Measurements from ENCODE around the gene TCERG1L.

The TCERG1L gene

DNA sequence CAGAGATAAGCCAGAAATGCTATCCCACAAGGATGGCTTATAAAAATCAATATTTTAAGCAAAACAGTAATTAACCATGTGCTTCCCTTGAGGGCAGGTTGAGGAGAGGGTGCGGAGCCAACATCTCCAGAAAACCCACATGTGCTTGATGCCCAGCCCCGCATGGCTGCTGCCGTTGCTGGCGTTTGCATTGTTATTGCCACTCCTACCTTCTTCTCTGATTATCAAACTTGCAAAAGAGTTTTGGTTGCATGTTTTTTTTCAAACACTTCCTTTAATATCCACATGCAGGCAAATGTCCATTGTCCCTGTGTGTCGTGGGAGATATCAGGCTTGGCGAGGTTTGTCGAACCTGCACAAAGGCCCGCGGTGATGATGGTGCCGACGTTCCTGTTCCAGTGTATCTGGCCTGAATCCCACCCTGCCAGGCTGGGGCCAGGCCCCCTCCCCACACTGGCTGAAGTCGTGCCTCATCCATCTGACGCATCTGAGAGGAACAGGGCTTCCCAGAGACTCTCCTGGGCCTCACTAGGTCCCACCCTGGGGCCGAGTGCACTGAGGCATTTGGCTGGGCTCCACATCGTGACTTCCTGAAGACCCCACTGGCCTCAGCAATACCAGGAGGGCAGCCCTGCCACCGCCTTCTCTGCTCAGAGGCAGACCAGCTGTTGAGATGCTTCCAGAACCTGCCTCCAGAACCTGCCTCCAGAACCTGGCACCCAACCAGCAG, 40.9 kb downstream of the TCERG1L start:
- no peaks in the 10 kb centered on the region for H3K36me3 ChIP-seq (ENCODE audit: control insufficient read depth, insufficient read depth, low read length)
- no peak overlapping the region for H3K9ac ChIP-seq (ENCODE audit: low read depth, low read length)
- no peak overlapping the region for H3K4me3 ChIP-seq (ENCODE audit: low read depth, low read length)
- no peaks in the 10 kb centered on the region for H3K4me1 ChIP-seq (ENCODE audit: control insufficient read depth, insufficient read depth, low read length)
- no peak overlapping the region for H3K27ac ChIP-seq (ENCODE audit: low read depth, low read length)
- H3K27me3 ChIP-seq (ENCODE audit: control insufficient read depth, insufficient read depth, low read length): no peaks in the 10 kb centered on the region
- H3K9me3 ChIP-seq (ENCODE audit: control insufficient read depth, insufficient read depth, low read length): no peaks in the 10 kb centered on the region

DNA sequence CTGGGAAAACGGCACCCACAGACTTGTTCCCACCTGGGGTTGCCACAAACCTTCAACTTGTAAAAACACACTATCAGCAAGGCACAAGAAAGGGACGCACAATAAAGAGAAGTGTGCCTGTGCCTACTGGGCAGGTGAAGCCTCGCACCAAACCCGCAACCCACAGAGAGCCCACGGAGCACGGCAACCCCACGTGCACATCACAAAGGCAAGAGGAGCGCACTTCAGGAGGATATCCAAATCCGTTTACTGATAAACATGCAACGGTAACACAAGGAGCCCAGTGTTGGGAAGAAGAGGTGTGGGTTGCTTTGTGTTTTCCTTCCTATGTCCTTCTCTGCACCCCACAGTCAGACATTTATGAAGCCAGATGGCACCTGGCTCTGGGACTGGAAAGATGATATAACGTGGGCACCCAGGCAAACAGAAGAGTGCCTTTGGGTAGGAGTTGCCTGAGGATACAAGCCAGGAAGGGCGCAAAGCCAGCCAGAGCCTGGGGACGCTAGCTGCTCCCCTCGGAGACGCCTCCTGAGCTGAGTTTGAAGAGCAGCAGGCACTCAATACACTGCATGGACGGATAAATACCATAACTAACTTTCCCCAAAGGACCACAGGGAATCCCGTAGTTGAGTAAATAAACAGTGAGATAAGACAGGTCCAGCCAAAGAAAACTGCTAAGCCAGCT, 41.6 kb downstream of the TCERG1L start:
- Histone ChIP-seq H3K4me3 (ENCODE audit: low read depth, low read length) (no peak overlapping the region), H3K9me3 (ENCODE audit: control insufficient read depth, insufficient read depth, low read length) (no peaks in the 10 kb centered on the region), H3K27ac (ENCODE audit: low read depth, low read length) (no peak overlapping the region), H3K9ac (ENCODE audit: low read depth, low read length) (no peak overlapping the region), H3K4me1 (ENCODE audit: control insufficient read depth, insufficient read depth, low read length) (no peaks in the 10 kb centered on the region), H3K36me3 (ENCODE audit: control insufficient read depth, insufficient read depth, low read length) (no peaks in the 10 kb centered on the region), H3K27me3 (ENCODE audit: control insufficient read depth, insufficient read depth, low read length) (no peaks in the 10 kb centered on the region)

DNA sequence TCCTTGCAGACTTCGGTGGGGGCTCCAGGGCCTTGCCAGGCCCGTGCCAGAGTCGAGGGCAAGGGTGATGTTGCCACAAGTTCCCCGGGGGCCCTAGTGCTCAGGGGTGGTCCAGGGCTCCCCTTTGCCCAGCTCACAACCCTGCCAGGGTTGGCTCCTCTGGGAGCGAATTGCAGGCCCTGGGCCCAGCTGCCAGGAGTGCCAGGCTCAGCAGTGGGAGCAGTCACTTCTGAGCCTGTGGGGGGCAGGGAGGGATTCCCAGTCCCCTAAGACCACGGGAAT, 43.8 kb downstream of the TCERG1L start:
- no peaks in the 10 kb centered on the region for H3K36me3 ChIP-seq (ENCODE audit: control insufficient read depth, insufficient read depth, low read length)
- H3K27ac ChIP-seq (ENCODE audit: low read depth, low read length): no peak overlapping the region
- H3K27me3 ChIP-seq (ENCODE audit: control insufficient read depth, insufficient read depth, low read length): no peaks in the 10 kb centered on the region
- no peaks in the 10 kb centered on the region for H3K9me3 ChIP-seq (ENCODE audit: control insufficient read depth, insufficient read depth, low read length)
- no peaks in the 10 kb centered on the region for H3K4me1 ChIP-seq (ENCODE audit: control insufficient read depth, insufficient read depth, low read length)
- no peak overlapping the region for H3K4me3 ChIP-seq (ENCODE audit: low read depth, low read length)
- no peak overlapping the region for H3K9ac ChIP-seq (ENCODE audit: low read depth, low read length)

DNA sequence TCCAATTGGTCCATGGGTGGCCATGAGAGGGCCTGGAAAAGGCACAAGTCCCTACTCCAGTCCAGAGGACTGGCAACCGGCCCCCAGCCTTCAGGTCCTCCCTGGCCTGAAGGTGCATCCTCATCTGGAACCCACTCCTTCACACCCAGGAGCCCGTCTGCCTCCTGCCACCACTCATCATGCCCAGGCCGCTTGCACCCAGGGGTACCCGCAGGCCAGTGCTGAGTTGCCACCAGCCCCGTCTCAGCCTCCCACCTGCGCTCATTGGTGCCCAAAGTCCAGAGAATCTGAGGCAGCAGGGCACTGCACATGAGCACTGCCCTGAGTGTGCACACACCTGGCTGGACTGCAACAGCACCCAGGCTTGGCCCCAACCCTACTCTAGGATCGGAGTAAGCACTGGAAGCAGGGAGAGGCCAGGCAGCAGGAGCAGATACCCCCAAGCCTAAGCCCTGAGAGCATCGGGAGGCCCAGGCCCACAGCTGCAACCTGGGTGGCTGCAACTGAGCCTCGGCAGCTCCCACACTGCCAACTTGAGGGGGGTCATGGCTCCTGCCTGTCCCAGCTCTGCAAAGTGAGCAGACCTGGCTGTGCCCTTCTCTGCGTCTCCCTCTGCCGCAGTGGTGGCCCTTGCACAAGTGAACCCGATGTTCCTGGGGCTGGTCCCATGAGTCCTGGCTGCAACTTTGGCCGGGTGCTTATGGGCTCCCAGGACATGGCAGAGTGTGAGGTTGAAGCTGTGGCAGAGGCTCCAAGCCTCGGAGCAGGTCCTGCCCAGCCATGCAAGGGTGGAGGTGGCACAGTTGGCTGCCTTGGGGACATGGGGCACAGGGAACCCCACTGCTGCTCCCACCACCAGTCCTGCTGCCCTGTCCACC, 44.3 kb downstream of the TCERG1L start:
- Histone ChIP-seq H3K9me3 (ENCODE audit: control insufficient read depth, insufficient read depth, low read length) (no peaks in the 10 kb centered on the region), H3K27me3 (ENCODE audit: control insufficient read depth, insufficient read depth, low read length) (no peaks in the 10 kb centered on the region), H3K9ac (ENCODE audit: low read depth, low read length) (no peak overlapping the region), H3K4me1 (ENCODE audit: control insufficient read depth, insufficient read depth, low read length) (no peaks in the 10 kb centered on the region), H3K27ac (ENCODE audit: low read depth, low read length) (no peak overlapping the region), H3K36me3 (ENCODE audit: control insufficient read depth, insufficient read depth, low read length) (no peaks in the 10 kb centered on the region), H3K4me3 (ENCODE audit: low read depth, low read length) (no peak overlapping the region)

DNA sequence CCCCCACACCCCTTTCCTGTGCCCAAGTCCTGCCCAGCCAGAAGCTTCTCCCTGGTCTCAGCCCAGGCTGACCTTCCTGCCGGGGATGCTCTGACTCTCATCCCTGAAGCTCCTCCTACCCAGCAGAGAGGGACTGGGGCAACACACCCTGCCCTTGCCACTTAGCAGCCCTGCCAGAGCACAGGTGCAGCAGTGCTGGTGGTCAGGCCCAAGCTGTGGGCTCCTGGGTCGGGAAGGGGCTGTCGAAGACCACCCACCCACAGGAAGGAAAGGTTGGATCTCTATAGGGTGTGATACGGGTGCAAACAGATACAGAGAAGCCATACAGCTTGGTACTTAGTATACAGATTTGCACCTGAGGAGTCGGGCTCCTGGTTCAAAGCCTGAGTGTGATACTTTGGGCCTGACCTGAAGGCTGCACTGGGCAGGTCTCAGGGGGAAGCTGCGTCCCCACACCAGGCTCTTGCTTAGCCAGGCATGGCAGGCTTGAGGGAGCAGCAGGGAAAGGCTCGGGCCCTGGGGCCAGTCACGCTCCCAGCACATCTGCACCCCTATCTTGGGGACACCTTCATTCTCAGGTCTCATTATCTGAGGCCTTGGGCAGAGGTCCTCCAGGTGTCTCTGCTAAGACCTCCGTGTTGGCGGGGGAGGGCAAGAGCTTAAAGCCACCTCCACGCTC, 47.3 kb downstream of the TCERG1L start:
- Histone ChIP-seq H3K27me3 (ENCODE audit: control insufficient read depth, insufficient read depth, low read length) (no peaks in the 10 kb centered on the region), H3K9me3 (ENCODE audit: control insufficient read depth, insufficient read depth, low read length) (no peaks in the 10 kb centered on the region), H3K9ac (ENCODE audit: low read depth, low read length) (no peak overlapping the region), H3K4me1 (ENCODE audit: control insufficient read depth, insufficient read depth, low read length) (no peaks in the 10 kb centered on the region), H3K4me3 (ENCODE audit: low read depth, low read length) (no peak overlapping the region), H3K36me3 (ENCODE audit: control insufficient read depth, insufficient read depth, low read length) (no peaks in the 10 kb centered on the region), H3K27ac (ENCODE audit: low read depth, low read length) (no peak overlapping the region)

DNA sequence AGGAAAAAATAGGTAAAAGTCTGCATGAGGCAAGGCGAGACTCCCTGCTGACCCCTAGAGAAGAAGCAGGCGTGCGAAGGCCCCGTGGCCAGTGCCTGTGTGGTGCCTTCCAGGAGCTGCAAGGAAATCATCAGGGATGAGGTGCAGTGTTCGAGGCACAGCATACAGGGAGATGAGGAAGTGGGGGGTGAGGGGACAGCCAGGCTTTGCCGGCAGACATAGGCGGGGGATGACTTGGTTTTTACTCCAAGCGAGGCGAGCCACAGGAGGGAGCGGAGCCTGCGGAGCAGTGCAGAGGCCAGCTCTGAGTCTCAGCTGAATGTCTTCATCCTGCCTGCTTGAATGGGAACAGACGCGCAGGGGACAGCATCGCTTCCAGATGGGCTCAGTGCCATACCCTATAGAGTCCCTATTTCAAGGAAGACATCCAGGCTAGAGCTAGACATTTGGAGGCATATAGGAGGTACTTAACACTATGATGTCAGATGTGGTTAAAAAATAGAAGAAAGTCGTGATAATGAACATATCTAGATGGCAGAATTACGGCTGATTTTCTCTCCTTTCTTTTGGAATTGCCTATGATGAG, 49.5 kb downstream of the TCERG1L start:
- H3K27ac ChIP-seq (ENCODE audit: low read depth, low read length): no peak overlapping the region
- no peaks in the 10 kb centered on the region for H3K27me3 ChIP-seq (ENCODE audit: control insufficient read depth, insufficient read depth, low read length)
- H3K9me3 ChIP-seq (ENCODE audit: control insufficient read depth, insufficient read depth, low read length): no peaks in the 10 kb centered on the region

DNA sequence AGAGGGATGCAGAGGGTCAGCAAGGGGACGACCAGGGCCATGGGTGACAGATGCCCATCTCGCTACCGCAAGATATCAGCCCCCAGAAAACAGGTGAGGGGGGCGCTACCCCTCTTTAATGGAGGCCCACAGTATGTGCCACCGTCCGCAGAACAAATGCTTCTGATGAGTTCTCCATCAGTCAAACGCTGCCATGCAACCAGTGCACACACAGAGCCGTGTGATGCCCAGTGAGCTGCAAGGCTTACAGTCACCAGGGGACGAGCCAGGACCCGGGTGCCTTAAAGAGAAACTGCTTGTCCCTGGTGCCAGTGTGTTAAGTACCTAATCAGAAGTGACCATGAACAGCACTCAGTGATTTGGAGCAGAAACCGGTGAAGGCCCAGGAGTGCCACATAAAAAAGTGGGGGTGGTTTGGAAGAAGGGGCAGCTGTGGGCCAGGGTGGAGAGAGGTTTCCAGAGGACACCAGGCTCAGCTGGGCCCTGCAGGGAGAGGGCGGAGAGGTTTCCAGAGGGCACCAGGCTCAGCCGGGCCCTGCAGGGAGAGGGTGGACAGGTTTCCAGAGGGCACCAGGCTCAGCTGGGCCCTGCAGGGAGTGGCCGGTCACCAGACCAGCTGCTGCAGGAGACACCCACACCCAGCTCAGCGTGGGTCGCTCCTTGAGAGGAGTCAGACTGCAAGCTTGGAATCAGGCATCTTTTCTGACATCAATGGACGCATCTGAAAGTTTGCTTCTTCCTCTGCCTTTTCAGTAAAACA, 50.9 kb downstream of the TCERG1L start:
- H3K9ac ChIP-seq (ENCODE audit: low read depth, low read length): no peak overlapping the region
- no peaks in the 10 kb centered on the region for H3K27me3 ChIP-seq (ENCODE audit: control insufficient read depth, insufficient read depth, low read length)
- H3K27ac ChIP-seq (ENCODE audit: low read depth, low read length): no peak overlapping the region
- H3K9me3 ChIP-seq (ENCODE audit: control insufficient read depth, insufficient read depth, low read length): no peaks in the 10 kb centered on the region
- H3K4me1 ChIP-seq (ENCODE audit: control insufficient read depth, insufficient read depth, low read length): no peaks in the 10 kb centered on the region
- H3K36me3 ChIP-seq (ENCODE audit: control insufficient read depth, insufficient read depth, low read length): no peaks in the 10 kb centered on the region
- H3K4me3 ChIP-seq (ENCODE audit: low read depth, low read length): no peak overlapping the region

More for the DNA sequence above, 49.5 kb downstream of the TCERG1L start:
- Histone ChIP-seq H3K9ac (ENCODE audit: low read depth, low read length) (no peak overlapping the region), H3K4me3 (ENCODE audit: low read depth, low read length) (no peak overlapping the region), H3K36me3 (ENCODE audit: control insufficient read depth, insufficient read depth, low read length) (no peaks in the 10 kb centered on the region), H3K4me1 (ENCODE audit: control insufficient read depth, insufficient read depth, low read length) (no peaks in the 10 kb centered on the region)

DNA sequence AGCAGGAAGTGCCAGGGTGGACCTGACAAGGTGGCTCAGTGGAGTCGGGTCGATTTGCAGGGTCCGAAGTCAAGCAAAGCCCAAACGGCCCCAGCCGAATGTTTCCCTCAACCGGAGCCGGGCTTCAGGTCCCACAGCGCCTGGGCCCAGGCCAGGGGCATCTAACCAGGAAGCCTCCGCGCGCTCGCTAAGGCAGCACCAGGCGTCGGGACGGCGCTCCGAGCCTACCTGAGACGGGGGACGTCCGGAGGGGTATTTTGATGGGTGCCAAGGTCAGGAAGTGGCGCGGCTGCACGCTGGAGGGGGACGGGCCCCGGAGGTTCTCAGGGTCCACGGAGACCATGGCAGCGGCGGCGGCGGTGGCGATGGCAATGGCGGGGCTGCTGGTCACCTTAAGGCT, 51.5 kb downstream of the TCERG1L start:
- Histone ChIP-seq H3K4me3 (ENCODE audit: low read depth, low read length) (no peak overlapping the region), H3K36me3 (ENCODE audit: control insufficient read depth, insufficient read depth, low read length) (no peaks in the 10 kb centered on the region), H3K9ac (ENCODE audit: low read depth, low read length) (no peak overlapping the region), H3K27ac (ENCODE audit: low read depth, low read length) (no peak overlapping the region), H3K9me3 (ENCODE audit: control insufficient read depth, insufficient read depth, low read length) (no peaks in the 10 kb centered on the region), H3K27me3 (ENCODE audit: control insufficient read depth, insufficient read depth, low read length) (no peaks in the 10 kb centered on the region), H3K4me1 (ENCODE audit: control insufficient read depth, insufficient read depth, low read length) (no peaks in the 10 kb centered on the region)

DNA sequence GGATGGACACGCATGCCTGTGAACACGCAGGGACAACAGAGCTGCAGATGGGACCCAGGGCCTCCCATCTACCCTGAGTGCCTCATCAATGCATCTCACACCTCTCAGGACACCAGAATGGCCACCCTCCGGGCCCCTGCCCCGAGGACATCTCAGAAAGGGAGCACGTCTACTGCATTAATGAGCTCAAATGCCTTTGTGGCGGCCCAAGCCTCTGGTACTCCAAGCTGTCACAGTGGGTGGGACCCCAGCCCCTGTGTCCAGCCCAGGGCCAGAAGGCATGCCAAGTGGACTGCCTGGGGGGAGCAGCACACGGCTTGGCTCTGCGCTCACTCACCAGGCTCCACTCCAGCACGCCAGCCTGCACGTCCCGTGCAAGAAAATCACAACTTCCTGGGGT, 52.0 kb downstream of the TCERG1L start:
- Histone ChIP-seq H3K4me1 (ENCODE audit: control insufficient read depth, insufficient read depth, low read length) (no peaks in the 10 kb centered on the region), H3K36me3 (ENCODE audit: control insufficient read depth, insufficient read depth, low read length) (no peaks in the 10 kb centered on the region), H3K4me3 (ENCODE audit: low read depth, low read length) (no peak overlapping the region), H3K27me3 (ENCODE audit: control insufficient read depth, insufficient read depth, low read length) (no peaks in the 10 kb centered on the region), H3K27ac (ENCODE audit: low read depth, low read length) (no peak overlapping the region), H3K9ac (ENCODE audit: low read depth, low read length) (no peak overlapping the region), H3K9me3 (ENCODE audit: control insufficient read depth, insufficient read depth, low read length) (no peaks in the 10 kb centered on the region)

DNA sequence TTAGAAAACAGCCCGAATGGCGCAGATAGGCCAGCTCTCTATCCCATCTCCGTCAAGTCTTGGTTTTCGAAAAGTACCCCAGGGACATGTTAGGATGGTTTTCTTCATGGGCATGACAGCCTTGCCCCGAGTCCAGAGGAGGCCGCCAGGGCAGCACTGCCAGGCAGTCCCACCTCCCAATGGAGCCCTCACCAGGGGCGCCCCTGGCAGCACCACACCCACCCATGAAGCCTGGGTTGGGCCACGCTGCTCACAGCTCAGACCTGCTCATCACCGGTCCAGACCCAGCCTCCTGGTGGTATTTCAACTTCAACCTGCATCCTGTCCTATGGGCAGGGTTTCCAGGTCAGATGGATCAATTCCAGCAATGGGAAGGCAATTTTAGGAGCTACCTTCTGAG, 53.3 kb downstream of the TCERG1L start:
- H3K9ac ChIP-seq (ENCODE audit: low read depth, low read length): no peak overlapping the region
- H3K27me3 ChIP-seq (ENCODE audit: control insufficient read depth, insufficient read depth, low read length): no peaks in the 10 kb centered on the region
- no peak overlapping the region for H3K4me3 ChIP-seq (ENCODE audit: low read depth, low read length)
- H3K4me1 ChIP-seq (ENCODE audit: control insufficient read depth, insufficient read depth, low read length): no peaks in the 10 kb centered on the region
- no peaks in the 10 kb centered on the region for H3K9me3 ChIP-seq (ENCODE audit: control insufficient read depth, insufficient read depth, low read length)
- no peak overlapping the region for H3K27ac ChIP-seq (ENCODE audit: low read depth, low read length)
- H3K36me3 ChIP-seq (ENCODE audit: control insufficient read depth, insufficient read depth, low read length): no peaks in the 10 kb centered on the region
